A549 (cell line): ENCODE measurements around the gene PLA1A.

Experiments
- HOXB13 ChIP-seq: fragments of 250-450 bp; sonication (Bioruptor Pico); IDR thresholded peaks from 2 replicates; pipeline ENCODE4 v1.5.0; 2020; ENCODE audit warnings: low read depth, mild to moderate bottlenecking, moderate library complexity
- MYC ChIP-seq: IDR thresholded peaks from 2 replicates; pipeline ENCODE4 v1.6.1; 2012; ENCODE audit warnings: mild to moderate bottlenecking, inconsistent platforms, low read length, improper control_type of control experiment, borderline replicate concordance
- POLR2A ChIP-seq: IDR thresholded peaks from 2 replicates; pipeline ENCODE4 v1.6.1; 2012; ENCODE audit warnings: mild to moderate bottlenecking, low read length
- REST ChIP-seq: fragments of 200-600 bp; sonication (generic); IDR thresholded peaks from 2 replicates; pipeline ENCODE4 v1.6.1; 2016; ENCODE audit warnings: antibody characterized with exemption, mild to moderate bottlenecking, moderate library complexity
- TF ChIP-seq, protein P1 (sequence below): fragments of >200 bp; sonication (Bioruptor Twin); formaldehyde crosslinking; IDR thresholded peaks from 3 replicates; pipeline ENCODE4 v1.5.1; 2016

- TF ChIP-seq HOXB13 (CRISPR knock-in tag), result no peak
- no peak for TF ChIP-seq MYC
- TF ChIP-seq POLR2A, result no peak
- TF ChIP-seq, protein P1, sequence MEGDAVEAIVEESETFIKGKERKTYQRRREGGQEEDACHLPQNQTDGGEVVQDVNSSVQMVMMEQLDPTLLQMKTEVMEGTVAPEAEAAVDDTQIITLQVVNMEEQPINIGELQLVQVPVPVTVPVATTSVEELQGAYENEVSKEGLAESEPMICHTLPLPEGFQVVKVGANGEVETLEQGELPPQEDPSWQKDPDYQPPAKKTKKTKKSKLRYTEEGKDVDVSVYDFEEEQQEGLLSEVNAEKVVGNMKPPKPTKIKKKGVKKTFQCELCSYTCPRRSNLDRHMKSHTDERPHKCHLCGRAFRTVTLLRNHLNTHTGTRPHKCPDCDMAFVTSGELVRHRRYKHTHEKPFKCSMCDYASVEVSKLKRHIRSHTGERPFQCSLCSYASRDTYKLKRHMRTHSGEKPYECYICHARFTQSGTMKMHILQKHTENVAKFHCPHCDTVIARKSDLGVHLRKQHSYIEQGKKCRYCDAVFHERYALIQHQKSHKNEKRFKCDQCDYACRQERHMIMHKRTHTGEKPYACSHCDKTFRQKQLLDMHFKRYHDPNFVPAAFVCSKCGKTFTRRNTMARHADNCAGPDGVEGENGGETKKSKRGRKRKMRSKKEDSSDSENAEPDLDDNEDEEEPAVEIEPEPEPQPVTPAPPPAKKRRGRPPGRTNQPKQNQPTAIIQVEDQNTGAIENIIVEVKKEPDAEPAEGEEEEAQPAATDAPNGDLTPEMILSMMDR, result no peak
- no peak for TF ChIP-seq REST
Observed at GRCh38 chr3:119632829-119633228, 35.1 kb downstream of the PLA1A start.
